NCI-H69 (cell line): ENCODE results near the gene AKR1C1.
"Not testable (repeated sequence)": the region's sequence is repeated elsewhere in the genome, so short reads cannot be mapped to it uniquely, and the experiment has no call there.

Experiments
- DNase-seq: peaks from one replicate; lab custom pipeline; 2025; lab: John Stamatoyannopoulos, UW

Gene AKR1C1

GRCh38 chr10:4983615-4984216 lies 20.5 kb downstream of the AKR1C1 start:
- DNase-seq = no peak

GRCh38 chr10:4984223-4984622 lies 21.0 kb downstream of the AKR1C1 start:
- DNase-seq = no peak

- DNase-seq = no peak
These were observed 21.9 kb downstream of the AKR1C1 start for GRCh38 chr10:4984971-4985594.

- not testable (repeated sequence) for DNase-seq
These were observed 24.9 kb downstream of the AKR1C1 start for GRCh38 chr10:4988000-4988641.

- DNase-seq = no peak
These were observed 27.0 kb downstream of the AKR1C1 start for GRCh38 chr10:4990217-4990616.

GRCh38 chr10:4991463-4991862 lies 28.2 kb downstream of the AKR1C1 start:
- DNase-seq = not testable (repeated sequence)

- not testable (repeated sequence) for DNase-seq
These were observed 29.3 kb downstream of the AKR1C1 start for GRCh38 chr10:4992564-4992963.

- not testable (repeated sequence) for DNase-seq
These were observed 31.0 kb downstream of the AKR1C1 start for GRCh38 chr10:4994260-4994659.

- DNase-seq = no peak
These were observed 35.5 kb downstream of the AKR1C1 start for GRCh38 chr10:4998671-4999070.

GRCh38 chr10:5002013-5002727 lies 39.0 kb downstream of the AKR1C1 start:
- no peak for DNase-seq

- DNase-seq = peak; percentile 12
These were observed 40.2 kb downstream of the AKR1C1 start, which contains the start of gene AKR1C2 for GRCh38 chr10:5003127-5004029. Gene AKR1C2, minus strand, starts transcription at chr10:5003857. Its CDS starts 22 bp downstream, at chr10:5003835.

- not testable (repeated sequence) for DNase-seq
These were observed 40.8 kb downstream of the AKR1C1 start for GRCh38 chr10:5004030-5004385.

- DNase-seq = not testable (repeated sequence)
These were observed 41.3 kb downstream of the AKR1C1 start for GRCh38 chr10:5004501-5004900.

- peak; percentile 31 for DNase-seq
These were observed 45.8 kb downstream of the AKR1C1 start for GRCh38 chr10:5008857-5009548.

- not testable (repeated sequence) for DNase-seq
These were observed 46.8 kb downstream of the AKR1C1 start for GRCh38 chr10:5010043-5010442.

GRCh38 chr10:5011392-5011791 lies 48.2 kb downstream of the AKR1C1 start:
- not testable (repeated sequence) for DNase-seq

- no peak for DNase-seq
These were observed 49.4 kb downstream of the AKR1C1 start for GRCh38 chr10:5012595-5012994.

- no peak for DNase-seq
These were observed 50.2 kb downstream of the AKR1C1 start for GRCh38 chr10:5013385-5013784.

- DNase-seq = not testable (repeated sequence)
These were observed 51.1 kb downstream of the AKR1C1 start for GRCh38 chr10:5014200-5014910.

GRCh38 chr10:5014936-5015335 lies 51.7 kb downstream of the AKR1C1 start:
- peak; percentile 17 for DNase-seq
